Activated CD4-positive, alpha-beta T cell treated with anti-CD3 and anti-CD28 coated beads, Interleukin-2, amount 50 U/mL, for 24 hours (primary cell): Measurements from ENCODE around the gene PTCH1.

Experiments used
- DNase-seq, 2 donors: peaks; one replicate each; pipeline ENCODE4 v3.0.0-alpha.2; 2020; ENCODE audit warnings: low read depth in 1 of 2, low spot score in 1 of 2

The PTCH1 gene

DNA sequence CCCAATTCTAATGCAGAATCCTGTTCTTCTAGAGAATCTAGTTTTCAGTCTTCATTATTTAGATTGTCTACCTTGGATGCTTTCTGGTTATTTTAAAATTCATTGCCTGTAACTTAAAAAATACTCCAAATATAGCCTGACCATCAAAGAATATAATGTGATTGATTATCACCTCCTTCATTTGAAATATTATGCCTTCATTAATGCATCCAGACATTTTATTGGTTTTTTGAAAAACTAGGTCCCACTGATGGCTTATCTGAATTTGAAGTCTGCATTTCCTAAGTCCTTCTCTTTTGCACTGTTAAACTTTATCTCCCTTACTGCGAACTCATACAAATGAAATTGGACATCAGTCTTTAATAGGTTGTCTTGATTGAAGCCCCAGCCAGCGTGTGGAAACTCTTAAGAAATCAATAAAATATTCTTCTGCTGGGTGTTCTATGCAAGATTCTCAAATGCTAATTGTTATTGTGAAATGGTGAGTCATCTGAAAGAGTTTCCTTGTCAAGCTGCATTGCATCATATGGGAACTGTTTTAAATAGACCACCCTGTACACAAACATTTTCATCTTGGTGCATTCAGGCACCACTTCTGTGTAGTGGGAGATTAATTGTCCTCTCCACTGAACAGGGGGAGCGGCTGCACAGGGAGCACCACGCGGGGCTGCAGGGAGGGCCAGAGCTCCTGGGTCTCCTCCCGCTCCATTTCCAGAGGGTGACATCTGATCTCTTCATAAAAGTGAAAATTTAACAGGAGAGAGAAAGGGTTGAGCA lies 106.9 kb downstream of the PTCH1 start:
- DNase-seq = no peak

- DNase-seq = no peak
Observed at GRCh38 chr9:95407524-95407923, 109.2 kb downstream of the PTCH1 start.

DNA sequence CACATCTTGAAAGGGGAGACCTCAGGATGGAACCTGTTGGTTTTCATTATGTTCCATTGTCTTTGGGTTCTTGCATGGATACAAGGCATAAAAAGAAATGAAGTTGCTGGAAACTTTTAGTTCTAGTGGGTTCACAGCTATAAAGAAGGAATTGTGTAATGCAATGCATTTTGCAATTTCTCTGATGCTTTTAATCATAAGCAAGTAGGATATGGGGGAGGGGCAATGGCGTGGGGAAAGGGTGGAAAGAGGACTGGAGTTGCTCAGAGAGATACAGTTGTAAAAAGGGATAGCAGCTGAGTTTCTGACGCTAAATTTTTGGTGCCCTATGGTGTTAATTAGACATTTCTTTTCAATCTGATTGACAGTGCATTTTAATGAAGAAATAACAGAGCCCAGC lies 110.7 kb downstream of the PTCH1 start:
- DNase-seq = no peak

DNA sequence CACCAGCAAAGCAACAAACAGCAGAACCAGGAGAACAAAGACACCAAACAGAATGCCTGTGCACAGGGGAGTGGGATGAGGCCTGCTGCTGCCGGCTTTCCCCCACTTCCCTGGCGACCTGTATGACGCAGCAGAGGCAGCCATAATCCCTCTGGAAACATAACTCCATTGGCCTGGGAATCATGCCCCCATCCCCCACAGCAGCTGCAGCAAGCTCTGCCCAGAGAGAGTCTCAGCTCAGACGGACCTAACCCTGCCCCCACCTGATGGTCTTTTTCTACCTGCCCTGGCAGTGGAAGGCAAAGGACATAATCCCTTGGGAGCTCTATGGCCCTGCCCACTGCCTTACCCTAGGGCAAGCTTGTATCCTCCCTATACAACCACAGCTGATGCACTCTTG lies 117.5 kb downstream of the PTCH1 start:
- no peak for DNase-seq
